Kidney tubule cell (primary cell): ENCODE data around the gene NDUFS7.
"Not testable (repeated sequence)": the region's sequence is repeated elsewhere in the genome, so short reads cannot be mapped to it uniquely, and the experiment has no call there.

Source experiments
- DNase-seq: peaks from one replicate; pipeline ENCODE4 v3.0.0-alpha.2; 2018; ENCODE audit warnings: low spot score

NDUFS7 gene

GRCh38 chr19:1418951-1419738, 35.4 kb downstream of the NDUFS7 start:
- no peak for DNase-seq

GRCh38 chr19:1420085-1420484, 36.4 kb downstream of the NDUFS7 start:
- not testable (repeated sequence) for DNase-seq

GRCh38 chr19:1420590-1420989, 36.9 kb downstream of the NDUFS7 start:
- no peak for DNase-seq

GRCh38 chr19:1421218-1421957, 37.7 kb downstream of the NDUFS7 start:
- no peak for DNase-seq

GRCh38 chr19:1421958-1422305, 38.2 kb downstream of the NDUFS7 start:
- no peak for DNase-seq

- no peak for DNase-seq
Observed at GRCh38 chr19:1422360-1422759, 38.7 kb downstream of the NDUFS7 start.

- no peak for DNase-seq
Observed at GRCh38 chr19:1422943-1423342, 39.2 kb downstream of the NDUFS7 start.

GRCh38 chr19:1423436-1424191, 39.9 kb downstream of the NDUFS7 start:
- no peak for DNase-seq

GRCh38 chr19:1424192-1424955, 40.7 kb downstream of the NDUFS7 start:
- no peak for DNase-seq

- DNase-seq = no peak
Observed at GRCh38 chr19:1425102-1425837, 41.6 kb downstream of the NDUFS7 start.

- DNase-seq = no peak
Observed at GRCh38 chr19:1425902-1426301, 42.2 kb downstream of the NDUFS7 start.

GRCh38 chr19:1426736-1427135, 43.0 kb downstream of the NDUFS7 start:
- no peak for DNase-seq

GRCh38 chr19:1427221-1427920, 43.7 kb downstream of the NDUFS7 start:
- no peak for DNase-seq

- DNase-seq = no peak
Observed at GRCh38 chr19:1428738-1429391, 45.2 kb downstream of the NDUFS7 start.

GRCh38 chr19:1429750-1430149, 46.0 kb downstream of the NDUFS7 start:
- DNase-seq = no peak

GRCh38 chr19:1430246-1430645, 46.5 kb downstream of the NDUFS7 start:
- no peak for DNase-seq

- DNase-seq = no peak
Observed at GRCh38 chr19:1431759-1432506, 48.2 kb downstream of the NDUFS7 start.

GRCh38 chr19:1432507-1432887, 48.8 kb downstream of the NDUFS7 start:
- no peak for DNase-seq
